ENCODE measurements around the gene PTPRQ.

PTPRQ gene

DNA sequence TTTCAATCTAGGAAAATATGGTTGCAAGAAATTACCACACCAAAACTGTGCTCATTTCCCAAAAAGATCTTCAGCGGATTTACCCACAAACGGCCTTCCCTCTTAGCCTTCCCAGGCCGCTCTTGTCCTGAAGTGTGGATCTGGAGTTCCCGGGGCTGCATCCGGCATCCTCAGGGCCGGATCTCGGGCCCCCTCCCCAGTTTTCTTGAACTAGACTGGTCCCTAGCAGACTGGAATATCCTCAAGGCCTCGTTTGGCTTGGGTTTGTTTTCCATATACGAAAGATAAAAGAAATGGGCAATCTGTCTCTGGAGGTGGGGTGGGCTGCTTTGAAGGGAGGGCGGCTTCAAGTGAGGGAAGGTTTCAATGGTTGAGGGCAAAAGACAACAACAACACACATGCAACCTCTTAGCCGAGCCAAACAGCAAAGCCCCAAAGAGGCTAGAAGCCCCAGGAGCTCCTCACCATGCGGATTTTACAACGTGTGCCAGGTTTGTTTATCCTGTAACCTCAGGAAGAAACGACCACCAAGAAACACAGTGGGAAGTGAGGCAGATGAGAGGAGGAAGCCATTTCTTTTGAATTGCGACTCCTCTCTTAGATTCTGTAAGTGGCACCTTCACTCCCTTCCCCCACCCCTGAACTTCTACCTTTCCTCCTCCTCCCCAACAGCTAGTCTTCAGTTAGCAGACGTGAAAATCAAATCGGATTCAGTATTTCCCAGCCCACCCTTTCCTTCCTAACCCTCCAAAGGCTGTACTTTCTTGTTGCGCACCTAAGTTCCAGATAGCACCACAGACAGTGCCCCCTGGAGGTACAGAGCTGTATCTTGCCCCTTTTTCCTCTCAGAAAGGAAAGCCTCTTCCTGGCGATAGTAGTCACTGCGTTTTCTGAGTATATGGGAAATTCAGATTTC, 266.0 kb downstream of the PTPRQ start:
- in situ Hi-C loops (cut with MboI; ENCODE audit: low pct_unique_long_range_greater_than_20kb, low sequenced_read_pairs) = no loop called here

GRCh38 chr12:80710727-80711449, 266.9 kb downstream of the PTPRQ start:
- in situ Hi-C loops (cut with MboI; ENCODE audit: low pct_unique_long_range_greater_than_20kb, low sequenced_read_pairs) = no loop called here
- DNase-seq = no peak

More for the DNA sequence above, 266.0 kb downstream of the PTPRQ start:
- DNase-seq = no peak

DNA sequence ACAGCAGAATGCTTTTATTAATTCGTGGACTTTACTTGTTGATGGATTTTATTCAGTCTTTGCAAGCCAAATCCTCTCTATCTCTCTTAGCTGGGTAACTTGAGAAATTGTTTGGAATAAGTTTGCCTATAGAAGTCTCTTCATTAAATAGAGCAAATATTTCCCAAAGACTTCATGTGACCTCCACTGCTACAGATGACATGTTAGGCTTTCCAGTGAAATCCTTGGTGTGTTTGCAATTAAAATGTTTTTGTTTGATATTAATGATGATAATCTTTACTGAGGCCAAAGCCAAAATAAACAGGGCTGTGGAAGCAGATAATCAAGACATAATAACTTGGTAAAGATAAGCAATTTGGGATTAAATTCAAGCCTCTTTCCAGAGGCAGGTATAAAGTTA, 267.8 kb downstream of the PTPRQ start:
- in situ Hi-C loops (cut with MboI; ENCODE audit: low pct_unique_long_range_greater_than_20kb, low sequenced_read_pairs) = no loop called here
- DNase-seq = no peak

DNA sequence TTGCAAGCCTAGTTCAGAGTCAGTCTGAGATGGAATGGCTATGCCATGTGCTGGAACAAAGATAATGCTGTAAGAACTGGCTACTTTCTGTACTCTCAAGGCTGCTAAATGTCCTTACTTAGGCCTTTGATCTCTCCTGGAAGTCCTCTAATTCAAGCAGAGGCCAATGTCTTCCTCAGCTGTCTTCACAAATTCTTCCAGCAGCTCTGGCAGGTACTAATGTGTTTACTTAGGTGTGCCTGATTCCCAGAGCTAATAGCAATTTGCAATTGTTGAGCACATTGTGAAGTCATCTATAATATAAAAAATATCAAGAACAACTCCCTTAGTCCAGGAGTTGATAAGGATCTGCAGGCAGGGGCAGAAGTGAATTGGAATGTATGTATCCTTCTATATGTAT, 268.8 kb downstream of the PTPRQ start:
- in situ Hi-C loops (cut with MboI; ENCODE audit: low pct_unique_long_range_greater_than_20kb, low sequenced_read_pairs) = no loop called here
- no peak for DNase-seq

DNA sequence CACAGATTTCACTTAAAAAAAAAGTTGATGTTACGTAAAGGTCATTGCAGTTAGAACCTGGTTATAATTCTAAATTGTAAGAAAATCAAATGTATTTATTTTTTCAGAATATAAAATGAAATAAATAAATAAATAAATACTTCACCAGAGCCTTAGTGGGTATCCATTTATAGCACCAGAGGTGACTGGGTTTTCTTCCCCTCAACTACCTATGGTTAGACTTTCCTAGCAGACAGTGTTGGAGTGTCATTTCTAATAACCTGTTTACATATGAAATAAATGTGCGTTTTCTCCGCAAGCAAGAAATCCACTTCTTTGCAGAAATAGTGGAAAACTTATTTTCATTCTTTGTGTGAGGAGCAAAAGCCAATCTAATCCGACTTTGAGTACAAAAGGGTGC, 269.4 kb downstream of the PTPRQ start:
- DNase-seq = no peak
- in situ Hi-C loops (cut with MboI; ENCODE audit: low pct_unique_long_range_greater_than_20kb, low sequenced_read_pairs) = no loop called here

DNA sequence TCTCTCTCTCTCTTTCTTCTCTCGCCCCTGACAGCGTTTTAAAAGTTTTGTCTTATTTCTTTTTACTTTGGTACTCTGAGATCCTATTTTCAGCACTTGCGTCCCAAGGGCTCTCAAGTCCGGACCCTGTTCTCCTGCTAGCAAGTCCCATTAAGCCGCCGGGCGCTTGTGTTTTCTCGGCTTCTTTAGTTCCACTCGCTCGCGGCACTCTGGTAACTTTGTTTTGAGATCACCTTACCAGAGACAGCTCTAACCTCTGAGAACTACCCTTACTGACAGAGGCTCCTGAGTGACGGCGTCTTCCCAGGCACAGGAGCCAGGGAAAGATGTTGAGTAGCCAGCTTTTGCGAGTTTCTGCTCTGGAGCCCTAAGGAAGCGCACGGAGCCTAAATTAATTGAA, 270.0 kb downstream of the PTPRQ start:
- in situ Hi-C loops (cut with MboI; ENCODE audit: low pct_unique_long_range_greater_than_20kb, low sequenced_read_pairs) = no loop called here
- no peak for DNase-seq

GRCh38 chr12:80714846-80715245, 270.8 kb downstream of the PTPRQ start:
- DNase-seq = no peak
- in situ Hi-C loops (cut with MboI; ENCODE audit: low pct_unique_long_range_greater_than_20kb, low sequenced_read_pairs) = no loop called here

- DNase-seq = no peak
- in situ Hi-C loops (cut with MboI; ENCODE audit: low pct_unique_long_range_greater_than_20kb, low sequenced_read_pairs) = no loop called here
Observed at GRCh38 chr12:80715713-80716249, 271.7 kb downstream of the PTPRQ start.

DNA sequence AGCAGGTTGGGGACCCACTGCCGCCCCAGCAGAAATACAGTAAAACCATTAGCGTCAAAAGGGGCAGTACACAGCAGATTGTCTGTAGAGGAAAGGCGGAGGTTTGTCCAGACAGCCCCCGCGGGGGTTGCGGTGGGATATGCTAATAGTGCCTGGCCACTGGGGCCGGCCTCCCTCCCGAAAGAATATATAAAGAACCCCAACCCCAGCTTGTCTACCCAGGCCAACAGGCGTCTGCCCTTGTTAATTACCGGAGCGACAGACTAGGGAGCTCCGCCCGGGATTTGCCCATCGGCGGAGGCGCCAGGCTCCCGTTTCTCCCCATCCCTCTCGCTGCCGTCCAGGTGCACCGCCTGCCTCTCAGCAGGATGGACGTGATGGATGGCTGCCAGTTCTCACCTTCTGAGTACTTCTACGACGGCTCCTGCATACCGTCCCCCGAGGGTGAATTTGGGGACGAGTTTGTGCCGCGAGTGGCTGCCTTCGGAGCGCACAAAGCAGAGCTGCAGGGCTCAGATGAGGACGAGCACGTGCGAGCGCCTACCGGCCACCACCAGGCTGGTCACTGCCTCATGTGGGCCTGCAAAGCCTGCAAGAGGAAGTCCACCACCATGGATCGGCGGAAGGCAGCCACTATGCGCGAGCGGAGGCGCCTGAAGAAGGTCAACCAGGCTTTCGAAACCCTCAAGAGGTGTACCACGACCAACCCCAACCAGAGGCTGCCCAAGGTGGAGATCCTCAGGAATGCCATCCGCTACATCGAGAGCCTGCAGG, 272.8 kb downstream of the PTPRQ start, which contains the start of gene MYF5:
Gene MYF5, plus strand, starts transcription at position 217 of the 774 bp plus-strand sequence. Its CDS starts 152 bp downstream, at position 369.
- in situ Hi-C loops (cut with MboI; ENCODE audit: low pct_unique_long_range_greater_than_20kb, low sequenced_read_pairs) = no loop called here
- DNase-seq = no peak

GRCh38 chr12:80717856-80718255, 273.8 kb downstream of the PTPRQ start:
- no peak for DNase-seq
- in situ Hi-C loops (cut with MboI; ENCODE audit: low pct_unique_long_range_greater_than_20kb, low sequenced_read_pairs) = no loop called here

DNA sequence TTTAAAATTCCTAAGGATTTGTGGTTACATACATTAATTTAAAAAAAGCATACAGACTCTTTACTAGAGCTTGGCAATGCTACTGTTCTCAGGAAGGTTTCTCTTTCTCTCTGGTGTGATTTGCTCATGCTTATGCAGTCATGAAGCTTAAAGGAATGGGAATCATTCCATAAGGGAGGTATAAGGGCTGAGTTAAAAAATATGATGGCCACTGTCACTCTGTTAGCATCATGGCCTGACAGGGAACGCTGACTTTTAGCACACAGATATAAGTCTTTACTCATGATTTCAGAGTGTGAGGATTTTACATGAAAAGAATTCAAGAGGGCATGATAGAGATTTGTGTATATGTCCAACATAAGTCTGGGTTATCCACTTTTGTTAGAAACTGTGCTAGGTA, 276.5 kb downstream of the PTPRQ start:
- DNase-seq = no peak
- in situ Hi-C loops (cut with MboI; ENCODE audit: low pct_unique_long_range_greater_than_20kb, low sequenced_read_pairs) = no loop called here

DNA sequence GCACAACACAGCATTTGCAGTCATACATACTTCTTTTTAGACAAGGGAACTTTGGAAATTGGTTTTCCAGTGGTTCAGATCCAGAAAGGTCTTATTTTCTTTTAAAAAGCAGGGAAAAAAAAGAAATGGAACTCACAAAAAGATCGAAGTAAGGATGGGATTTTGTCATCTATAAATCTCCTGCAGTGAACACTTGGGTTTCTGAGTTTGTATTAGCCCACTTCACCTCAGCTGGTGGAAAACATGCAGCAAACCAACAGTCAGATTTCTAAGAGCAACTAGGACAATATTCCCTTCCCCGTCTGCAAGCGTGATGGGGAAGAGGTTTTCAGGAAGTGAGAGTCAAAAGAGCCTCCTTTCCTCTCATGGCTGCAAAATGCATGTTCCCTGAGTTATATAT, 277.3 kb downstream of the PTPRQ start:
- in situ Hi-C loops (cut with MboI; ENCODE audit: low pct_unique_long_range_greater_than_20kb, low sequenced_read_pairs) = no loop called here
- DNase-seq = no peak

Data from KBM-7 (cell line).